ENCODE data around the gene DDX6. TPM values are rescaled to one million over a fixed set of nuclear protein-coding genes. Genes with fewer than 3 reads are reported as not detected.

DDX6 gene
- total and polyA plus RNA-seq, 9 of the 15 experiments (the other 6 are each of a cell fraction or from before 2014, with no cell fraction given): 10.0 to 102 (median 58.2) TPM

DNA sequence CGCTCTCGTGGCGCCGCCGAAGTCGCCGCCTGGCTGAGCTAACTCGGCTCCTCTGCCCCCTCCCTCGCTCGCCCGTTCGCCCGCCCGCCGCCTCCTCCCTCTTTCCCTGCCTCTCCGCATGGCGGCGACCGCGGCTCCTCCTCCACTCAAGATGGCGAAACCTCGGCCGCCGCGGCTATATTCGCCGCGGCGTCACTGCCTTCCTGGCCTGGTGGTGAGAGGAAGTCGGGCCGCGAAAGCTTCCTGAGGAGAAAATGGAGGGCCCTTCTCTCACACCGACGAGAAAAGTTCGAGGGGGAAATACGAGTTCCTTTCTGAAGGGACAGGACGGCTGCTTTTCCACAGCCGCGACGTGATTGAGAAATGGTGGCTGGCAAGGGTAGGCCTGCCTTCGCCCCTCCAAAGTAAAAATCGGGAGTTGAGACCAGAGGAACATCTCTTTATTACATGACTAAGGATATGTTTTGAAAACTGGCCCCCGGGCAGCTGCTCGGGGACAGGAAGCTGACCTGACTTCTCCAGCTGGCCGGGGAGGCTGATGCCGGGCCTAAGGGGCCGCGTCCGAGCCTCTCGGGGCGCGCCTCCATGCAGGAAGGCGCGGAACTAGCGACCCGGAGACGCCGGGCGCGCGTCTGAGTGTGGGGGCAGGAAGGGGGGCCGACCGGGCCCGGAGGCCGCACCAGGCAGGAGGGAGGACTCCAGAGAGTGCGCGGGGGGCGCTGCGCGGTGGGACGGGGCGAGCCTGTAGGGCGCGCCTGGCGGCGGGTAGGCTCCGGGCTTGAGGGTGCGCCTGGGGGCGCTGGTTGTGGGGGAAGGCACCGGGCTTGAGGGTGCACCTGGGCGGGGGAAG lies at the start of gene DDX6 (continued):
- TF ChIP-seq BHLHE40 (IDR thresholded peaks at IDR 0.05; ENCODE audit: low read length): peak; percentile 21; the same call in 1 of the 2 replicates
- no peak for TF ChIP-seq ZNF282 (CRISPR knock-in tag; IDR thresholded peaks at IDR 0.05)
- TF ChIP-seq, protein P1, sequence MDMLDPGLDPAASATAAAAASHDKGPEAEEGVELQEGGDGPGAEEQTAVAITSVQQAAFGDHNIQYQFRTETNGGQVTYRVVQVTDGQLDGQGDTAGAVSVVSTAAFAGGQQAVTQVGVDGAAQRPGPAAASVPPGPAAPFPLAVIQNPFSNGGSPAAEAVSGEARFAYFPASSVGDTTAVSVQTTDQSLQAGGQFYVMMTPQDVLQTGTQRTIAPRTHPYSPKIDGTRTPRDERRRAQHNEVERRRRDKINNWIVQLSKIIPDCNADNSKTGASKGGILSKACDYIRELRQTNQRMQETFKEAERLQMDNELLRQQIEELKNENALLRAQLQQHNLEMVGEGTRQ (CRISPR knock-in tag; IDR thresholded peaks at IDR 0.05): no peak
- TF ChIP-seq ZNF717 (CRISPR knock-in tag; IDR thresholded peaks at IDR 0.05): no peak
- no peak for TF ChIP-seq SIX5 (IDR thresholded peaks at IDR 0.05; ENCODE audit: borderline replicate concordance in 1 of 2, insufficient read depth in 1 of 2, low read depth in 1 of 2, low read length in 2 of 2)
- TF ChIP-seq TBP (optimal IDR thresholded peaks at IDR 0.05; ENCODE audit: low read depth, low read length): peak; percentile 96
- no peak for TF ChIP-seq THRAP3 (IDR thresholded peaks at IDR 0.05; ENCODE audit: borderline replicate concordance)
- TF ChIP-seq, protein P2, sequence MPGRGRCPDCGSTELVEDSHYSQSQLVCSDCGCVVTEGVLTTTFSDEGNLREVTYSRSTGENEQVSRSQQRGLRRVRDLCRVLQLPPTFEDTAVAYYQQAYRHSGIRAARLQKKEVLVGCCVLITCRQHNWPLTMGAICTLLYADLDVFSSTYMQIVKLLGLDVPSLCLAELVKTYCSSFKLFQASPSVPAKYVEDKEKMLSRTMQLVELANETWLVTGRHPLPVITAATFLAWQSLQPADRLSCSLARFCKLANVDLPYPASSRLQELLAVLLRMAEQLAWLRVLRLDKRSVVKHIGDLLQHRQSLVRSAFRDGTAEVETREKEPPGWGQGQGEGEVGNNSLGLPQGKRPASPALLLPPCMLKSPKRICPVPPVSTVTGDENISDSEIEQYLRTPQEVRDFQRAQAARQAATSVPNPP (IDR thresholded peaks at IDR 0.05; ENCODE audit: borderline replicate concordance, insufficient read depth, insufficient read length): no peak
- no peak for TF ChIP-seq PTRF (tag; IDR thresholded peaks at IDR 0.05)
- TF ChIP-seq, protein P3, sequence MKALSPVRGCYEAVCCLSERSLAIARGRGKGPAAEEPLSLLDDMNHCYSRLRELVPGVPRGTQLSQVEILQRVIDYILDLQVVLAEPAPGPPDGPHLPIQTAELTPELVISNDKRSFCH (CRISPR knock-in tag; IDR thresholded peaks at IDR 0.05): no peak
- TF ChIP-seq, protein P3 (tag; IDR thresholded peaks at IDR 0.05): 0 out of 2 replicates have a peak, but pooled peaks have one; percentile 57
- no peak for TF ChIP-seq IFI16 (CRISPR knock-in tag; IDR thresholded peaks at IDR 0.05)
- TF ChIP-seq PTBP1 (IDR thresholded peaks at IDR 0.05; ENCODE audit: low read depth, low read length): no peak
- TF ChIP-seq, protein P4, sequence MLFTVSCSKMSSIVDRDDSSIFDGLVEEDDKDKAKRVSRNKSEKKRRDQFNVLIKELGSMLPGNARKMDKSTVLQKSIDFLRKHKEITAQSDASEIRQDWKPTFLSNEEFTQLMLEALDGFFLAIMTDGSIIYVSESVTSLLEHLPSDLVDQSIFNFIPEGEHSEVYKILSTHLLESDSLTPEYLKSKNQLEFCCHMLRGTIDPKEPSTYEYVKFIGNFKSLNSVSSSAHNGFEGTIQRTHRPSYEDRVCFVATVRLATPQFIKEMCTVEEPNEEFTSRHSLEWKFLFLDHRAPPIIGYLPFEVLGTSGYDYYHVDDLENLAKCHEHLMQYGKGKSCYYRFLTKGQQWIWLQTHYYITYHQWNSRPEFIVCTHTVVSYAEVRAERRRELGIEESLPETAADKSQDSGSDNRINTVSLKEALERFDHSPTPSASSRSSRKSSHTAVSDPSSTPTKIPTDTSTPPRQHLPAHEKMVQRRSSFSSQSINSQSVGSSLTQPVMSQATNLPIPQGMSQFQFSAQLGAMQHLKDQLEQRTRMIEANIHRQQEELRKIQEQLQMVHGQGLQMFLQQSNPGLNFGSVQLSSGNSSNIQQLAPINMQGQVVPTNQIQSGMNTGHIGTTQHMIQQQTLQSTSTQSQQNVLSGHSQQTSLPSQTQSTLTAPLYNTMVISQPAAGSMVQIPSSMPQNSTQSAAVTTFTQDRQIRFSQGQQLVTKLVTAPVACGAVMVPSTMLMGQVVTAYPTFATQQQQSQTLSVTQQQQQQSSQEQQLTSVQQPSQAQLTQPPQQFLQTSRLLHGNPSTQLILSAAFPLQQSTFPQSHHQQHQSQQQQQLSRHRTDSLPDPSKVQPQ (CRISPR knock-in tag; IDR thresholded peaks at IDR 0.05; ENCODE audit: borderline replicate concordance): no peak
- peak; percentile 69 for TF ChIP-seq GABPA (tag; conservative IDR thresholded peaks at IDR 0.05; ENCODE audit: low read depth)
- TF ChIP-seq ZNF644 (tag; IDR thresholded peaks at IDR 0.05; ENCODE audit: low read depth): no peak
- TF ChIP-seq SETDB1 (IDR thresholded peaks at IDR 0.05; ENCODE audit: low read length): no peak
- no peak; the same call in 1 of the 2 replicates for TF ChIP-seq ZC3H4 (CRISPR knock-in tag; IDR thresholded peaks at IDR 0.05; ENCODE audit: borderline replicate concordance)
- 0 out of 2 replicates have a peak, but pooled peaks have one; percentile 2 for TF ChIP-seq ZFP1 (CRISPR knock-in tag; IDR thresholded peaks at IDR 0.05)
- TF ChIP-seq, protein P5, sequence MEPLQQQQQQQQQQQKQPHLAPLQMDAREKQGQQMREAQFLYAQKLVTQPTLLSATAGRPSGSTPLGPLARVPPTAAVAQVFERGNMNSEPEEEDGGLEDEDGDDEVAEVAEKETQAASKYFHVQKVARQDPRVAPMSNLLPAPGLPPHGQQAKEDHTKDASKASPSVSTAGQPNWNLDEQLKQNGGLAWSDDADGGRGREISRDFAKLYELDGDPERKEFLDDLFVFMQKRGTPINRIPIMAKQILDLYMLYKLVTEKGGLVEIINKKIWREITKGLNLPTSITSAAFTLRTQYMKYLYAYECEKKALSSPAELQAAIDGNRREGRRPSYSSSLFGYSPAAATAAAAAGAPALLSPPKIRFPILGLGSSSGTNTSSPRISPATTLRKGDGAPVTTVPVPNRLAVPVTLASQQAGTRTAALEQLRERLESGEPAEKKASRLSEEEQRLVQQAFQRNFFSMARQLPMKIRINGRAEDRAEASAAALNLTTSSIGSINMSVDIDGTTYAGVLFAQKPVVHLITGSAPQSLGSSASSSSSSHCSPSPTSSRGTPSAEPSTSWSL (CRISPR knock-in tag; IDR thresholded peaks at IDR 0.05; ENCODE audit: borderline replicate concordance): no peak

Measured in K562 (cell line).